HCEC 1CT (cell line): ENCODE measurements around the gene KLHL30.
A peak's percentile ranks its signal among the peaks of the same experiment; 100 is the strongest.

Experiments
- DNase-seq: peaks from one replicate; pipeline ENCODE4 v3.0.0-alpha.2; 2017

The KLHL30 gene

DNA sequence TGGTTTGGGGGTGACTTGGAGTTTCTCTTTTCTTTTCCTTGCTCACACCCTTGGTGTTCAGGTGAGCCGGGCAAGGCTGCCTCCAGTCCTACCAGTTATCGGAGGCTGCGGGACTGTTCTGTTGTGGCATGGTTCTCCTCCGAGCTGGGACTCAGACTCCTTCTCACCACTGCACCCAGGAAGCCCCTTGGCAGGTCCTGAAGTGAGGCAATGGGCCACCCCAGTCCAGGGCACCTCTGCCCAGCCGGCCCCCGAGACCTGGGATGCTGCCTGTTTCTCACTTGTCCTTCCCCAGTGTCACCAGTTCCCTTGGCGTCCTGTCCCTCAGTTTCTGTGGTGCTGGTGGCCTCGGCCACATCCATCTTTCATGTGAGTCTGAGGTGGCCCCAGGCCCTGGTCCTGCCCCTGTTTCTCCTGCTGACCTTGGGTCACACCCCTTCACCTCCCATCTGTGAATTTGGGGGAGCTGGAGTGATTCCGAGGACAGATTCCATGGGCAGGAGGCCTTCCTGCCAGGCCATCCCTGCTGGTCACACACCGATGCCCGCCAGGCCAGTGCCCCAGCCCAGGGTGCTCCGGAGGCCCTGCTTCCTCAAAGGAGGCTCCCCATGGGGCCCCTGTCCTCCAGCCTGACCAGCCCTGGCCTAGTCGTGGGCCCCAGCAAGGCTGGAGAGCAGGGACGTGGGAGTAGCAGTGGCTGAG is 6.6 kb upstream of the KLHL30 start:
- no peak for DNase-seq

DNA sequence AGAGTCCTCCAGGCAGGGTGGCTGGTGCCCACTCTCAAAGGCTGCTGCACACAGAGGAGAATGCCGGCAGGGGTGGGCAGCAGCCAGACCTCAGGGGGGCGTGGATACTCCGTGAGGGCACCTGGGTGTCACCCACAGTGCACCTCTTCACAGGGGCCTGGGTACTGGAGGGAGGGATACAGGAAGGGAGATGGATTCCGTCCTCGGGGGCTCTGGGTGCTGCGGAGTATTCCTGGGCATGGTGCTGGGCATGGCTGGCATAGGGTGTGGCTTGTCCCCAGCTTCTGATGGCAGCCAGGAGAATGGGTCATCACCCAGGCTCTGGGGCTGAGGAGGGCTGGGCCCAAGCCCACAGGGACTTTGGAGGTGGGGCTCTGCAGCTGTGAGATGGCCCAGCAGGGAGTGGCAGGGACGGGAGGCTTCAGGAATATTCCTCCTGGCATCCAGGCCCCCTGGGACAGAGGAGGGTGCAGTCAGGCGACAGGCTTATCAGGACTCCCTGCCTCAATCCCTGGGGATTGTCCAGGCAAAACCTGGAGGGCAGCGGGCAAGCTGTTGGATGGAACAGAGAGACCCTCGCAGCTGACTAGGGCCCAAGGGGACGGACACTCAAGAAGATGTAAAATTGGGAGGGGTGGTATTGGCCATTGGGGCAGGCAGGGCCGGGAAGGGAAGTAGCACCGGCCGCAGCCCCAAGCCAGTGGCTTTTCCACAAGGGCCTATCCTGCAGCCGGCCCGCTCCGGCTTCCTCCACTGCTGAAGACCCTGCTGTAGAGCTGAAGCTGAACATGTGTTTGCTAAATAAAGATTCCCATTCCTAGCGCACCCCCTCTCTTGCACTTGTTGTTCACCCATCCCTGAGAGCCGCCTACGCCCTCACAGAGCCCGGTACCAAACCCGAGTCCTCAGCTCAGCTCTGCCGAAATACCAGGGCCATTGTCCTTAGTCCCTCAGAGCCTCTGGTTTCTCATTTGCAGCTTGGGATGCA is 5.7 kb upstream of the KLHL30 start:
- DNase-seq = no peak

- DNase-seq = no peak
These were observed 4.7 kb upstream of the KLHL30 start for GRCh38 chr2:238133499-238134392.

GRCh38 chr2:238134393-238134785 is 4.1 kb upstream of the KLHL30 start:
- DNase-seq = no peak

DNA sequence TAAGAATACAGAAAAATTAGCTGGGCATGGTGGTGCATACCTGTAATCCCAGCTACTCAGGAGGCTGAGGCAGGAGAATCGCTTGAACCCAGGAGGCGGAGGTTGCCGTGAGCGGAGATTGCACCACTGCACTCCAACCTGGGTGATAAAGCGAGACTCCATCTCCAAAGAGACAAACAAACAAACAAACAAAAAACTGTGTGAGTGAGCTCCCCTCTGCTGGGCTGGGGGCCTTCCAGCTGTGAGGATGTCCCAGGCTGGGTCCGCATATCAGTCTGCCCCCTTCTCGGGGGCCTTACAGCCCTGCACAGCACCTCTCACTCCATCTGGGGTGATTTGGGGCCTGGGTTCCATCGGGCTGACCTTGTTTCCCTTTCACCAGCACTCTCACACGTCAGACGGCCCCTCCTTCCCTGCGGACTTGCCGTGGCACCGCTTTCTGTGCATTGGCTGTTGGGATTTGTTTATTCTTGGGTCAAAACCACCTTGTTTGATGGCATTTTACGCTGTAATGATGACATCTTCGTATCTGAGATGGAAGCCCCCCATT is 2.8 kb upstream of the KLHL30 start:
- DNase-seq = no peak

- DNase-seq = peak; percentile 36
These were observed 1.5 kb upstream of the KLHL30 start for GRCh38 chr2:238136820-238137537.

DNA sequence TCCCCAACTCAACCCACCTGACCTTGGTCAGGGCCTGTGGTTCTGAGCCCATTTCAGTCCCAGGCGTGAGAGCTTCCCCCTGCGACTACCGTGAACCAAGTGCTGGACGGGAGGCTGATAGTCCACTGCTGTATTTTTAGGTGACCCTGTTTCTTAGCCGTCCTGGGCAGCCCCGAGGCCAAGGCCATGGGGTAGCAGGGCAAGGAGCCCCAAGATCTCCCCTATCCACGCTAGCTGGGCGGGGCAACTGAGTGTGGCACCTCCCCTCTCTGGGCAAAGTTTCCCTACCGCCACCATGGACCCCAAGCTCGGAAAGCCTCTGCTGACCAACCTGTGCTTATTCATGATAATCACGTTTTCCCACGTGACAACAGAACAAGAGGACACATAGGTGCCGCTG is 583 bp upstream of the KLHL30 start:
- no peak for DNase-seq

DNA sequence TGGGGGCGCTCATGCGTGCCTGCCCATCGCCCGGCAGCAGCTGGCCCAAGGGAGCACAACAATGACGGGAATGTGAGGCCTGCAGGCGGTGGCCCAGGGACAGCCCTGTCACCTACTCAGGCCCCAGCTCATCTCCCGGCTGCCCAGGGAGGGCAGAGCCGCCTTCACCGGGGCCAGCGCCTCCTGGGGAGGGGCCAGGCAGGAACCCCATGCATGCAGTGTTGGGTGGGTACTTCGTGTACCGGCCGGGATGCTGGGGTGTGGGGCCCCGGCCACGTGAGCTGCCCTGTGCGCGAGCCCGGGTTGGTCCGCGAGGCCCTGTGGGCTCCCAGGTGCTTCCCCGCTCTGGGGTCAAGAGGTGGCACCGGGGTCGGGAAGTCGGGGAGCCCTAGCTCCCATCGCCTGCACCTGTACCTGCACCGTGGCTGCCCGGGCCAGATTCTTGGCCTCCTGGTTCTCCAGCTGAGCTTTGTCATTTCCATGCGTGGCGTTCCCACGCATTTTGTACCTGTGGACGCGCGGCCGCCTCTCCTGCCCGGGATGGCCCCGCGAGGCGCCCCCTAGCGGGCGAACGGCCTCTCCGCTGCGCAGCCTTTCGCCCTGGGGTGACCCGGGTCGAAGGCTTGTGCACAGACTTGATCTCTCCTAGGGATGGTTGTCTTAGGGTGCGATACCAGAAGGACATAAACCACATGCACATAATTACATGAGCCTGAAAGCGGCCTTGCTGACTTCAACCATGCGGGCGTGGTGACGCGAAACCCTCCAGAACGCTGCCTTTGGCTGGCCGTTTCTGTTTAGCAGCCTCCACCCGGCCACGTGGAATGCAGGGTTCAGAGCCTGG is 950 bp downstream of the KLHL30 start:
- DNase-seq = no peak

DNA sequence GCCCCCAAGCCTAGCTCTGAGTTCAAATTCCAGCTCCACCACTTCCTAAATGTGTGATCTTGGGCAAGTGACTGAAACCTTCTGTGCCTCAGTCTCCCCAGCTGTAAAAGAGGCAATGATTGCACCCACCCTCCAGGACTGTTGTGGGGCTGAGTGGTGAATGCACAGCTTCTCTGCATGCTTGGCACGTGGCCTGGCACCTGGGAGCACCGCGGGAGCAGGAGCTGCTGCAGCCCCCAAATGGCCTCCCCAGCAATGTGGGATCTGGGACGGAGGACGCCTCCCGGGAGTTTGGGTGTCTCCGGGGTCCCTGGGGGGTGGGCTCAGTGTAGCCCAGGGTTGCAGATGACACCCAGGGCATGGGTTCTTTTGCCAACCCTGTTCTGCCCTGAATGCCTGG is 1.6 kb downstream of the KLHL30 start:
- DNase-seq = no peak

DNA sequence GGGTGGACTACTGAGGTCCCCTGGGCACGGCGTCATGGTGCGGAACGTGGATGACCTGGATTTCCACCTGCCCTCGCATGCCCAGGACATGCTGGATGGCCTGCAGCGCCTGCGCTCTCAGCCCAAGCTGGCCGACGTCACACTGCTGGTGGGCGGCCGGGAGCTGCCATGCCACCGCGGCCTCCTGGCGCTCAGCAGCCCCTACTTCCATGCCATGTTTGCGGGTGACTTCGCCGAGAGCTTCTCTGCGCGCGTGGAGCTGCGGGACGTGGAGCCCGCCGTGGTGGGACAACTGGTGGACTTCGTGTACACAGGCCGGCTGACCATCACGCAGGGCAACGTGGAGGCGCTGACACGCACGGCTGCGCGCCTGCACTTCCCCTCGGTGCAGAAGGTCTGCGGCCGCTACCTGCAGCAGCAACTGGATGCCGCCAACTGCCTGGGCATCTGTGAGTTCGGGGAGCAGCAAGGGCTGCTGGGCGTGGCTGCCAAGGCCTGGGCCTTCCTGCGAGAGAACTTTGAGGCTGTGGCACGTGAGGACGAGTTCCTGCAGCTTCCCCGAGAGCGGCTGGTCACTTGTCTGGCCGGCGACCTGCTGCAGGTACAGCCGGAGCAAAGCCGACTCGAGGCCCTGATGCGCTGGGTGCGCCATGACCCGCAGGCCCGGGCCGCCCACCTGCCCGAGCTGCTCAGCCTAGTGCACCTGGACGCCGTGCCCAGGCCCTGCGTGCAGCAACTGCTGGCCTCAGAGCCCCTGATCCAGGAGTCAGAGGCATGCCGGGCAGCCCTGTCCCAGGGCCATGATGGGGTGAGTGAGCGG is 2.5 kb downstream of the KLHL30 start:
- no peak for DNase-seq

DNA sequence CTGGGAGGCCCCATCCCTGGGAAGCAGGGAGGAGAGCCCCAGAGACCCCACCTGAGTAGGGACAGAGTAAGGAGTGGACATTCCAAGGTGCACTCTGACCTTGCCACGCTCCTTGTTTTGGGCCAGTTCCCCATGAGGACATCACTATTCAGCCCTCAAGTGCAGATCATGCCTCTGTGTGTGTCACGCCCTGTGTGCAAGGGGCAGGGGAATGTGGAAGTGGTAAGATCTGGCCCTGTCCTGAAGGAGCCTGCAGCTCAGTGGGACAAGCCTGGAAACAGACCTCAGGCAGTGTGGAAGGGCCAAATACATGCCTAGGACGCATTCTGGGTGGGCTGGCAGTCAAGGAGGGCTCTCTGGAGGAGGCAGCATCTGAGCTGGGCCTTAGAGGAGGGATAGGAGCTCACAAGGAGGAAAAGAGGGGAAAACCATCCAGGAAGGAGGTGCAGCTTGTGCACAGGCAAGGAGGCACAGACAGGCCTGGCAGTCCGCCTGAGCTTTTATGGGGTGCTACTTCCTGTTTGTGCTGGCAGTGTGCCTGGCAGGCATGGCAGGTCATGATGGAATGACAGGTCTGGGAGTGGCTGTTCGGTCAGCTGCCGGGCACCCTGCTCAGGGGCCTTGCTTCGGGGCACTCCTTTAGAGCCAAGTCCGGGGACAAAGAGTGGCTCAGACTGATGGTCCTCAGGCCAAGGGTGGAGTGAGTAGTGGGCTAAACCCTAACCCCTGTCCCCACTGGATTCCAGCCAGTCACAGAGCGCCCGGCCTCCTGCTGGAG is 3.3 kb downstream of the KLHL30 start:
- DNase-seq = peak; percentile 53

DNA sequence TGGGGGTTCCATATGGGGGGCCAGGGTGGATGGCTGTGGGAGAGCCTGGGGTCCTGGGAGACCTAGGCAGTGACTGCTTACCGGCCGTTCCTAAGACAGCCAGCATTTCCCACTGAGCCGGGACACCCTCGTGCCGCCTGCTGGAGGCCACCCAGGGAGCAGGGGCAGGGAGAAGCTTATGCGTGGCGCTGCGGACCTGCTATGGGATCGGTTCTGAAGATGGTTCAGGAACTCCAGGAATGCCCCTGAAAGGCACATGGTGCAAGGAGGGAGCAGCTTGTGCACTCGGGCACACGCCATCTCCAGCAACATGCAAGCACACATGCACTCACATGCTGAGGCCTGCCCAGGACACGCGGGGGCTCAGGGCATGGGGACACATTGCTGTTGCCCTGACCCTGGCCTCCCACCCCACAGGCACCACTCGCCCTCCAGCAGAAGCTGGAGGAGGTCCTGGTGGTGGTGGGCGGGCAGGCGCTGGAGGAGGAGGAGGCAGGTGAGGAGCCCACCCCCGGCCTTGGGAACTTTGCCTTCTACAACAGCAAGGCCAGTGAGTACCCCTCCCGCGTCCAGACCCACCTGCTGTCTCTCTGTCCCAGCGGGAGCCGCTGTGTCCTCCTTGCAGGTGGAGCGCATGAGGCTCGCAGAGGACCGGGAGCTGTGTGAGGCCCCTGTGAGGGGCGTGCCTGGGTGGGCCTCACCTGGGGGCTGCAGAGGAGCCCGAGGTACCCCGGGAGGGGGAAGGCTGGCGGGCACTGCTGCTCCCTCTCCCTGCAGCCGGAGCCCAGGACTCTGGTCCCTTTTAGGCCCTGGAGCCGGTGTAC is 4.1 kb downstream of the KLHL30 start:
- no peak for DNase-seq

- peak; percentile 78 for DNase-seq
These were observed 4.9 kb downstream of the KLHL30 start for GRCh38 chr2:238143239-238143951.

DNA sequence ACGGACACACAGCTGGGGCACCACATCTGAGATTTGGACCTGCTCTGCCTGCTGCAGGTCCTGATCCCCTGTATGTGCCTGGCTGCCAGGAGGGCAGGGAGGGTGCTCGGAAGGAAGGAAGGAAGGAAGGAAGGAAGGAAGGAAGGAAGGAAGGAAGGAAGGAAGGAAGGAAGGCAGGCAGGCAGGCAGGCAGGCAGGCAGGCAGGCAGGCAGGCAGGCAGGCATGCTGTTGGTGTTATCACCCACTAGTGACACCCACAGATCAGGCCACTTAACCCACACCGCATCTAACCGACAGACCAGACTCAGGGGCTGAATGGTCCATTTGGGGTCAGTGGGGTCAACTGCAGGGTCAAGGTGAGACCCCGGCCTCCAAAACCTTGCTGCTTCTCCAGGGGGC is 5.8 kb downstream of the KLHL30 start:
- DNase-seq = no peak

- DNase-seq = no peak
These were observed 6.6 kb downstream of the KLHL30 start for GRCh38 chr2:238145046-238145445.

- no peak for DNase-seq
These were observed 7.4 kb downstream of the KLHL30 start for GRCh38 chr2:238145851-238146250.

DNA sequence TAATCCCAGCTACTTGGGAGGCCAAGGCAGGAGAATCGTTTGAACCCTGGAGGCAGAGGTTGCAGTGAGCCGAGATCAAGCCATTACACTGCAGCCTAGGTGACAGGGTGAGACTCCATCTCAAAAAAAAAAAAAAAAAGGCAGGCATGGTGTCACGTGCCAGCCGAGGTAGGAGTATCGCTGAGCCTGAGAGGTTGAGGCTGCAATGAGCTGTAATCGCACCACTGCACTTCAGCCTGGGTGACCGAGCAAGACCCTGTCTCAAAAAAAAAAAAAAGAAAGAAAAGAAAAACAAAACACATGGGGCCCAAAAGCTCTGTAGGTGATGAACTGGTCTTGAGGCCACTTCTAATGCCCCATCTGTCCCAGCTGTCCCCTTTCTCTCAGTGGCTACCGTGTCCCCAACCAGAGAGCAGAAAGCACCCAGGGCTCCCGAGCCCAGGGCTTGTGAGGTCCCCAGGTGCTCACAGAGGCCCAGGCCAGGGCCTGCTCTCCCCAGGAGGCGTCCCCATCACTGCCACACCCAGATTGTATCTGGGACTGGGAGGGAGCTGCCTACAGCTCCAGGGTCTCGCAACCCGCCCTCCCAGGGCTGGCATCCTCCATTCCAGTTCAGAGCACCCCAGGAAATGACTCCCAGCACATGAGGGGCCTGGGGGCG is 8.5 kb downstream of the KLHL30 start:
- DNase-seq = no peak
